ENCODE data around the gene CHST3.
"Not testable (repeated sequence)": the region's sequence is repeated elsewhere in the genome, so short reads cannot be mapped to it uniquely, and the experiment has no call there.

The CHST3 gene
- 0.07 to 6.5 (median 0.32) reads per million in 18 experiments for total RNA-seq

GRCh38 chr10:71964098-71964742 is at the start of gene CHST3:
Gene CHST3 (plus strand): TSS chr10:71964395. CDS start chr10:72005843, 41,448 bp downstream.
- peak in 1 of 2 donors; percentile 31 for DNase-seq

GRCh38 chr10:71916827-71917226 is 47.4 kb upstream of the CHST3 start:
- no peak for DNase-seq

- no peak for DNase-seq
These were observed 45.2 kb upstream of the CHST3 start for GRCh38 chr10:71918992-71919391.

- DNase-seq: not testable (repeated sequence)
These were observed 44.1 kb upstream of the CHST3 start for GRCh38 chr10:71919956-71920539.

- DNase-seq: no peak
These were observed 43.5 kb upstream of the CHST3 start for GRCh38 chr10:71920540-71921323.

GRCh38 chr10:71921324-71922027 is 42.7 kb upstream of the CHST3 start:
- no peak for DNase-seq

- no peak for DNase-seq
These were observed 41.0 kb upstream of the CHST3 start for GRCh38 chr10:71923138-71923692.

GRCh38 chr10:71924771-71925170 is 39.4 kb upstream of the CHST3 start:
- DNase-seq: no peak

- no peak for DNase-seq
These were observed 37.0 kb upstream of the CHST3 start for GRCh38 chr10:71927159-71927558.

GRCh38 chr10:71927776-71928592 is 36.2 kb upstream of the CHST3 start:
- DNase-seq: no peak

GRCh38 chr10:71931295-71931694 is 32.9 kb upstream of the CHST3 start:
- no peak for DNase-seq

- DNase-seq: no peak
These were observed 30.5 kb upstream of the CHST3 start for GRCh38 chr10:71933651-71934050.

- no peak for DNase-seq
These were observed 26.0 kb upstream of the CHST3 start for GRCh38 chr10:71938211-71938610.

- peak in 1 of 2 donors; percentile 3 for DNase-seq
These were observed 24.9 kb upstream of the CHST3 start for GRCh38 chr10:71939304-71939703.

- DNase-seq: no peak
These were observed 24.2 kb upstream of the CHST3 start for GRCh38 chr10:71939861-71940474.

GRCh38 chr10:71940752-71941151 is 23.4 kb upstream of the CHST3 start:
- DNase-seq: no peak

GRCh38 chr10:71941318-71941717 is 22.9 kb upstream of the CHST3 start:
- no peak for DNase-seq

- DNase-seq: no peak
These were observed 18.2 kb upstream of the CHST3 start for GRCh38 chr10:71945819-71946474.

GRCh38 chr10:71946700-71947099 is 17.5 kb upstream of the CHST3 start:
- DNase-seq: no peak

GRCh38 chr10:71948496-71949067 is 15.6 kb upstream of the CHST3 start:
- DNase-seq: no peak

Measured in inflammatory macrophage (primary cell).